Thoracic aorta (tissue), 2 donors: Measurements from ENCODE around the gene TRAPPC14. TPM values are rescaled to one million over a fixed set of nuclear protein-coding genes. Genes with fewer than 3 reads are reported as not detected.

Experiments used
- ATAC-seq: fragments of 150-250 bp; one replicate; pipeline ENCODE4 v1.8.0; 2017; ENCODE audit warnings: low read depth; ENCODE audit not compliant: insufficient number of reproducible peaks, low FRiP score
- DNase-seq: peaks from one replicate; pipeline ENCODE4 v3.0.0-alpha.2; 2020; ENCODE audit warnings: low spot score
- H3K27ac ChIP-seq, 2 donors: fragments of 200-600 bp; sonication (generic); 1 replicate in 1 of 2; 2 replicates in 1 of 2; pipeline ENCODE4 v1.5.1; 2016; ENCODE audit warnings: mild to moderate bottlenecking in 2 of 2, moderate library complexity in 2 of 2
- H3K27me3 ChIP-seq: fragments of 200-600 bp; sonication (generic); replicated peaks from 2 replicates; pipeline ENCODE4 v1.6.0; 2016; ENCODE audit warnings: mild to moderate bottlenecking; ENCODE audit not compliant: insufficient read depth
- H3K36me3 ChIP-seq: fragments of 200-600 bp; sonication (generic); one replicate; pipeline ENCODE4 v1.5.1; 2016
- H3K4me1 ChIP-seq, 2 donors: fragments of 200-600 bp; sonication (generic); 1 replicate in 1 of 2; 2 replicates in 1 of 2; pipeline versions ENCODE4 v1.5.1 to v1.6.0; 2016; ENCODE audit warnings: low read depth in 2 of 2, mild to moderate bottlenecking in 1 of 2; ENCODE audit not compliant: control insufficient read depth in 1 of 2
- H3K4me3 ChIP-seq: fragments of 200-600 bp; sonication (generic); 2 replicates; pipeline ENCODE4 v1.5.1; 2016; ENCODE audit warnings: mild to moderate bottlenecking
- H3K9me3 ChIP-seq: fragments of 200-600 bp; sonication (generic); 2 replicates; pipeline ENCODE4 v1.5.1; 2016
- total RNA-seq, 2 donors: library from RNA; depleted of rRNA; stranded (reverse); fragments of >200 nt; gene quantifications; one replicate each; pipeline versions ENCODE4 v1.1.0 to v1.2.3, GENCODE V29; 2016
- TF ChIP-seq, protein P1 (sequence below): fragments of 200-600 bp; sonication (generic); IDR thresholded peaks from one replicate; pipeline ENCODE4 v1.5.1; 2019; ENCODE audit warnings: antibody characterized with exemption

The TRAPPC14 gene
- total RNA-seq, 2 donors from 2014 or later: 14.0 to 18.0 TPM

DNA sequence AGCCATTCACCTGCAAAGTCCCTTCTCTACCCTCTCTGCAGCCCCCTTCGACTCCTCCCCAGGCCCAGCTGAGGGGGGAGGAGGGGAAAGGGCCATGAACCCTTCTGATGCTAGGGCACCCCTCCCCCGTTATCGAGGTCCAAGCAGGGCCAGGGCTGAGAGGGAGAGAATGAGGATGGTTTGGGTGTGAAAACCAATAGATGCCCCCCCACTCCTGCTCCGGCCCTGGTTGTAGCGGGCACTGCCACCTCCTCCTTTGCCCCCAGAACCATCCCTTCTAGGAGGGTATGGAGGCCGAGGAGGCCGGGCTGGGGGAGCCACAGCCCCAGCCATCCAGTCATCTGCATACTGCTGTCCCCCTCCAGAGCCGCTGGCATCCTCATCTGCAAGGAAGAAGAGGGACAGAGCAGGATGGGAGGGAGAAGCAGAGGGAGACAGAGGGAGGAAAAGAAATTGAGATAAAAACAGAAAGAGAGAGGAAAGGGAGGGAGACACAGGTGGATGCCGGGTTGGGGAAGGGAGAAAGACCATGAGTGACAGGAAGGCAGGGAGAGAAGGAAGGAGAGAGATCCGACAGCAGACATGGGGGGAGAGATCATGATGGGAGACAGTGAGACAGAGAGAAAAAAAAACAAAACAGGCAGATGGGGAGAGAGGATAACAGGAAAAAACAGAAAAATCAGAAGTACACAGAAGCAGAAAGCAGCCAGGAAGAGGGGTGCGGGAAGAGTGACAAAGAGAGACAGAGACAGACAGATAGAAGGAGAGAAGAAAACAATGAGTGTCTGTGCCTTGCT is 11.8 kb upstream of the TRAPPC14 start:
- DNase-seq (no peak), ATAC-seq (no peak)
- H3K27me3 ChIP-seq: no peaks in the 10 kb centered on the region

DNA sequence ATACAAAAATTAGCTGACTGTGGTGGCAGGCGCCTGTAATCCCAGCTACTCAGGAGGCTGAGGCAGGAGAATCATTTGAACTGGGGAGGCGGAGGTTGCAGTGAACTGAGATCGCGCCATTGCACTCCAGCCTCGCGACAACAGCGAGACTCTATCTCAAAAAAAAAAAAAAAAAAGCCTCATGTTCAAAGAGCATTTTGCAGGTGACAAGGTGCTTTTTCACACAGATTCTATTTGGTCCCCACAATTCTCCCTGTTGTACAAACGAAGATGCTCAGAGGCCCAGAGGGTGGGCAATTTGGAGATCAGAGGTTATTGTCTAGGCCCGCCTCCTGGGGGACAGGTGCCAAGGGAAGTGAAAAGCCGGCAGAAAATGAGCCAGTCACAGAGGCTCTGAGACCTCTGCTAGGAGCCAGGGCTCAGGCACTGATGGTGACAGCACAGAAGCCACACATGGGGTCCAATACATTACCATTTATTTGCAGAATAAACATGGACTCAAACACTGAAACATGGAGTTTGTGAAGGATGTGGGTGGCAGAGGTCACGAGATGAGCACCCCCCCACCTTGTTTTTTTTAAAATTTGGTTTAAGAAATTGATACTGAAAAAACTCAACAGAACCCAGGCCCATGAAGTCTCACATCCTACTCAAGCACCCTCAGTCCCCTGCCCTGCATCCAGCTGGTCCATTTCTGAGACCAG is 10.8 kb upstream of the TRAPPC14 start:
- Histone ChIP-seq H3K9me3 (no peaks in the 10 kb centered on the region), H3K4me3 (peak overlapping the region; percentile 84), H3K4me1 (peaks cover 10 to 32% of the 10 kb centered on the region in 2 donors), H3K27ac (peak overlapping the region in 1 of 2 donors; percentile 64), H3K27me3 (no peaks in the 10 kb centered on the region), H3K36me3 (no peaks in the 10 kb centered on the region)
- TF ChIP-seq, protein P1, sequence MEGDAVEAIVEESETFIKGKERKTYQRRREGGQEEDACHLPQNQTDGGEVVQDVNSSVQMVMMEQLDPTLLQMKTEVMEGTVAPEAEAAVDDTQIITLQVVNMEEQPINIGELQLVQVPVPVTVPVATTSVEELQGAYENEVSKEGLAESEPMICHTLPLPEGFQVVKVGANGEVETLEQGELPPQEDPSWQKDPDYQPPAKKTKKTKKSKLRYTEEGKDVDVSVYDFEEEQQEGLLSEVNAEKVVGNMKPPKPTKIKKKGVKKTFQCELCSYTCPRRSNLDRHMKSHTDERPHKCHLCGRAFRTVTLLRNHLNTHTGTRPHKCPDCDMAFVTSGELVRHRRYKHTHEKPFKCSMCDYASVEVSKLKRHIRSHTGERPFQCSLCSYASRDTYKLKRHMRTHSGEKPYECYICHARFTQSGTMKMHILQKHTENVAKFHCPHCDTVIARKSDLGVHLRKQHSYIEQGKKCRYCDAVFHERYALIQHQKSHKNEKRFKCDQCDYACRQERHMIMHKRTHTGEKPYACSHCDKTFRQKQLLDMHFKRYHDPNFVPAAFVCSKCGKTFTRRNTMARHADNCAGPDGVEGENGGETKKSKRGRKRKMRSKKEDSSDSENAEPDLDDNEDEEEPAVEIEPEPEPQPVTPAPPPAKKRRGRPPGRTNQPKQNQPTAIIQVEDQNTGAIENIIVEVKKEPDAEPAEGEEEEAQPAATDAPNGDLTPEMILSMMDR: no peak
- ATAC-seq: no peak
- DNase-seq: no peak

More for the DNA sequence above, 11.8 kb upstream of the TRAPPC14 start:
- no peaks in the 10 kb centered on the region for H3K9me3 ChIP-seq
- no peak overlapping the region for H3K4me3 ChIP-seq
- H3K27ac ChIP-seq: no peak overlapping the region
- H3K4me1 ChIP-seq: peaks cover 10 to 32% of the 10 kb centered on the region in 2 donors
- H3K36me3 ChIP-seq: no peaks in the 10 kb centered on the region
- TF ChIP-seq, protein P1: no peak

DNA sequence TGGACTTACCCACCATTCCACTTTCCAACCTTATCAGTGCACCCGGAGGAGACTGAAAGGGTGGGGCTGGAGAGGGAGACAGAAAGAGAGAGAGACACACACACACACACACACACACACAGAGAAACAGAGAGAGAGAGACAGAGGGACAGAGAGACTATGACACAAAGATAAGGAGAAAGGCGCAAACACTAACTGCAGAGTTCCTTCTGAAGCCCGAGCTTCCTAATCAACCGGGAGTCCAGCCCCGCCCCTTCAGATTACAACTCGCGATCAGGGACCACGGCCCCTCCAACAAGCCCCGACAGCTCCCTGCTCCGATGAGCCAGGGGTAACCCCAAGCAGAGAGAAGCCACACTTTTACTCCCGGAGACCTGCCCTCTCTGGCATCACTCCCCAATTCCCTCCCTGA is 9.4 kb upstream of the TRAPPC14 start:
- TF ChIP-seq, protein P1: no peak
- Histone ChIP-seq H3K4me1 (peaks cover 10 to 32% of the 10 kb centered on the region in 2 donors), H3K36me3 (no peaks in the 10 kb centered on the region), H3K27ac (peak overlapping the region; percentile 19 to 64), H3K27me3 (no peaks in the 10 kb centered on the region), H3K9me3 (no peaks in the 10 kb centered on the region), H3K4me3 (peak overlapping the region; percentile 84)
- DNase-seq (no peak), ATAC-seq (no peak)

DNA sequence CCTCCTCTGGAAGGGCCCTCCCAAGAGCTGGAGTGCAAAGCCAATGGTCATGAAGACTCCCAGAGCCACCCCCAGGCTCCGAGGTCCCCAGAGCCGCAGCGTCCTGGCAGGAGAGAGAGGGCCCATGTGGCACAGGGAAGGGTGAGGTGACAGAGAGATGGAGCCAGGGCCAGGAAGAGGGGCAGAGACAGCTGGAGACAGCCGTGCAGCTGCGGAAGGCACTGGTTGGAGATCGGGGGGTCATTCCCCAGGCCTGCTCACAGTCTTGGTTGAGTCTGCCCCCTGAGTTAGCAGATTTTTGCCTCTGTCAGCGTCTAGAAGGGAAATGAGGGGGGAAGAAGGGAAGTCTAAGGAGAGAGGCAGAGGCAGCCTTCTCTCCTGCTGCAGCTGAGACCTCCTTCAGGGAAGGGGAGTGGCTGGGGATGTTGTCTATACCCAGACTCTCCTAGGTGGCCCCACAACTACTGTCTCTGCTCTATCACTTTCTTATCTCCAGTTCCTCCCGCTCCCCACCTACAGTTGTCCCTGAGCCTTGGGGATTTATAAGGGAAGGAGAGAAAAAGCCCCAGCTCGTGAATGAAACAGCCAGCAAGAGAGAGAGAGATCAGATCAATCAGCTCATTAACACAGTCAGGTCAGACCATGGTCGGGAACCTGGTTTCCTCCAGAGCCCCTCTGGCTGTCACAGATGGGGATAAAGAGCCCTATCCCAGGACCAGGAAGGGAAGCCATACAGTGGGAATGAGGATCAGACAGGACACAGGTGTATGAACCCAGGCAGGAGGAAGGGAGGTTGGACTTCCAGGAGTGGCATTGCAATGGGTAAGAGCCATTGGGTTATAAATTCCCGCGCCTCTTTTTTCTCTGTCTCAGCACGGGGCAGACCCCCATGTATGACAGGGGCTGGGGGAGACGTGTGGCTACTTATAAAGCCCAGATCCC is 8.7 kb upstream of the TRAPPC14 start:
- H3K27ac ChIP-seq: peak overlapping the region; percentile 19 to 64
- H3K27me3 ChIP-seq: no peaks in the 10 kb centered on the region
- ATAC-seq (no peak), DNase-seq (no peak)
- no peaks in the 10 kb centered on the region for H3K9me3 ChIP-seq
- no peaks in the 10 kb centered on the region for H3K36me3 ChIP-seq
- H3K4me1 ChIP-seq: peaks cover 10 to 32% of the 10 kb centered on the region in 2 donors
- TF ChIP-seq, protein P1: no peak
- peak overlapping the region; percentile 84 for H3K4me3 ChIP-seq
